GM12865 (cell line): ENCODE measurements around the gene SEMA3A.

ENCODE experiments used
- DNase-seq: peaks from one replicate; pipeline ENCODE4 v3.0.0; 2010; ENCODE audit warnings: low read depth
- H3K4me3 ChIP-seq: 2 replicates; pipeline ENCODE4 v1.5.1; 2011; ENCODE audit warnings: mild to moderate bottlenecking, low read depth, low read length, control low read depth
- CTCF ChIP-seq: IDR thresholded peaks from 2 replicates; pipeline ENCODE4 v1.5.1; 2011; ENCODE audit warnings: low read length, control low read depth, low read depth, inconsistent platforms; ENCODE audit not compliant: insufficient read depth; ENCODE audit errors: missing control alignments

Gene SEMA3A

DNA sequence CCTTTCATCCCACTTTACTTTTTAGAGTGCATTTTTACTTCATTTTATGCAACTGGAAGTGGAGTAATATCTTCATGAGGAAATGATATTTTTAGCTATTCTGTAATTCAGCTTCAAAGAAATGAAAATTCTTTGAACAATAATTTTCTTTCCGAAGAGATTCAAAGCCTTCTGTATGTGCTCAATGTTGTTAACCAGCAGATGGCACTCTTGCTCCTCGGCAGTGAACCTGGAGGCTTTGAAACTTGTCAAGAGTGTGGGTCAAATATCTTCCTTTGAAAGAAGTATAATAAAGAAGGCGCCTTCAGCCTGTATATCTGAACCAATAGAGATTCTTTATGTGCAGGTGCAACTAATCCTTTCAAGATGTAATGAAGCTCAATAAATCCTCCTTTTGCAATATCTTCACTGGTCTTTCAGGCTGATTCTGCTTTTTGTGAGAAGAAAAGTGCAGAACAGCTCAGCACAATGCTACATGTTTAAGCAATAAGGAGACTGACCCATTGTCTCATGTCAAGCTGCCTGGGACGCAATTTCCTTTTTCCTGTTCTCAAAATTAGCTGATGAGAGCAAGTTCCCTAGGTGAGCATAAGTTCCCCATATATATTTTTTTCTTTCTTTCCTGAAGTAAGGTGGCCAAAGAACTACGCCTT is 258.4 kb downstream of the SEMA3A start:
- H3K4me3 ChIP-seq = no peak overlapping the region
- peak; percentile 78 for TF ChIP-seq CTCF
- peak; percentile 78 for DNase-seq

- TF ChIP-seq CTCF = peak; percentile 8
- no peak for DNase-seq
These were observed 260.4 kb downstream of the SEMA3A start for GRCh38 chr7:83934118-83934734.

DNA sequence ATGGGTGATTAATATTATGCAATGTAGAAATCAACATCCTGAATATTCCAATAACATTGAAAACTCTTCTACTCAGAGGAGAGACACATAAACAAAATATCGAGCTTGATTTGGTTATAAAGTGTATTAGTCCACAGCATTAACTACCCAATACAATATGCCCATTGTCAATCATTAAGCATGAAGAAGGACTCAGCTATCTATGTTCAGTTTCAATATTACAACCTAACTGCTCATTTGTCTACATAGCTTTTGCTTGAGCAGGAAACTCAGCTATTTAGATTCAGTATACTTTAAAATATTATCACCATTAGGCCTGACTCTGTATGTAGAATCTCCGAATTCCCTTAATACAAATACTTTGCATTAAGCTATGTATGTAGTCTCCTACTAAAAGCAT is 262.6 kb downstream of the SEMA3A start:
- DNase-seq = no peak
- H3K4me3 ChIP-seq = no peak overlapping the region
- TF ChIP-seq CTCF = no peak

More at GRCh38 chr7:83934118-83934734, 260.4 kb downstream of the SEMA3A start:
- no peak overlapping the region for H3K4me3 ChIP-seq

- TF ChIP-seq CTCF = no peak
- no peak for DNase-seq
- H3K4me3 ChIP-seq = no peak overlapping the region
These were observed 264.3 kb downstream of the SEMA3A start for GRCh38 chr7:83930262-83930661.

- peak; percentile 17 for DNase-seq
These were observed 268.7 kb downstream of the SEMA3A start for GRCh38 chr7:83925860-83926259.

GRCh38 chr7:83921941-83922607 is 272.5 kb downstream of the SEMA3A start:
- H3K4me3 ChIP-seq = no peak overlapping the region
- DNase-seq = no peak
- no peak for TF ChIP-seq CTCF

More at GRCh38 chr7:83925860-83926259, 268.7 kb downstream of the SEMA3A start:
- H3K4me3 ChIP-seq = no peak overlapping the region
- no peak for TF ChIP-seq CTCF
